COLO829 (cell line): ENCODE data around the gene KAT2B.

Experiments
- DNase-seq: peaks from one replicate; pipeline ENCODE4 v3.0.0; 2012; ENCODE audit warnings: low spot score

Gene KAT2B

GRCh38 chr3:20066850-20067617 lies 26.8 kb downstream of the KAT2B start:
- DNase-seq = peak; percentile 67

- DNase-seq = no peak
These were observed 28.4 kb downstream of the KAT2B start for GRCh38 chr3:20068512-20069177.

GRCh38 chr3:20069178-20069532 lies 28.9 kb downstream of the KAT2B start:
- no peak for DNase-seq

GRCh38 chr3:20071175-20071574 lies 30.9 kb downstream of the KAT2B start:
- no peak for DNase-seq

DNA sequence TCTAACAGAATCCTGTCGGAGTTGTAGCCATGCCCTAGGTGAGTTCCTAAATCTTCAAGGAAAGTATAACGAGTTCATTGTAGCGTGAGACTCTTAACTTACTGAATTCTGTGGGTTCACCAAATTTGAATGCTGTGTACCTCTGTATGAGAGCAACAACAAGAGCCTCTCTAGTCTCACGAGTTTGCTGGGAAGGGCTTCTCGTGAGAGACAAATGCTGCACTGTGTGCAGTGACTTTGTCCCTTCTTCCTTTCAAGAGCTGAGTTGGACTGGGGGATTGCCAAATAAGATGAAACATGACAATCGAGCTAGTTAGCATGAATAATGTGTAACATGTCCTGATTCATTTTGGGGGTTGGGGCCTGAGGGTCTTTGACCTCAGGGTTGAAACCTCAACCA lies 32.2 kb downstream of the KAT2B start:
- peak; percentile 42 for DNase-seq

DNA sequence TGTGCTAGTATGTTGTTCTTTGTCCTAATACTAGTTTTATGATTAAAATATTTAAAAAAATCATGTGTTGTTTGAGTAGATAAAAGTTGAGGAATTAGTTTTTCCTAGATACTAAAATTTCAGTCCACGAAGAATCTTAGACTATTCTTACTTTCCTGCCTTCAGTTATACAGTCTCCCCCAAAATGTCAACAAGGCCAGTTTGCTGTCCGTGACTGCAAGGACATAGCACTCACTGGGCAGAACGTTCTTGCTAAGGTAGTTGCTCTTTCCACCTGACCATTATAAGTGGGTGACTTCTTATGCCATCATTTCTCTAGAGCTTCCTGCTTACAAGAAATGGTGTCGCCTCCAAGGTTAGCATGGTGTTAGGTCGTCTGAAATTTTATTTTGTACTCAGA lies 32.8 kb downstream of the KAT2B start:
- no peak for DNase-seq

DNA sequence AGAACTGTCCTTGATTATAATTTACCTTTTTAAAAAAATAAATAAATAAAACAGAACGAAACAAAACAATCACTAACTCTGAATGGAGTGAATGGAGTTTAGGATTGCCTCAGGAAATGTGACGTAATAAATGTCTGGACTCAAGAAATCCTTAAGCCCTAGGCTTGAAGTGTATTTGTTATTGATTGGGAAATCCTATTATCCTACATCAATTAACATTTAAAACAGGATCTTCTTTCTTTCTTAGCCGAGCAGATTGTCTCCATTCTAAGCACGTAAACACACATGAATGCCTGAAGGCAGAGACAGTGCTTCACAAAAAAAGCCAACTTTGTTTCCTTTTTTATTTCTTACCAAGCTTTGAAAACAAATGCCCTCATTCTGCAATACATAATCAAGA lies 33.4 kb downstream of the KAT2B start:
- DNase-seq = peak; percentile 38

DNA sequence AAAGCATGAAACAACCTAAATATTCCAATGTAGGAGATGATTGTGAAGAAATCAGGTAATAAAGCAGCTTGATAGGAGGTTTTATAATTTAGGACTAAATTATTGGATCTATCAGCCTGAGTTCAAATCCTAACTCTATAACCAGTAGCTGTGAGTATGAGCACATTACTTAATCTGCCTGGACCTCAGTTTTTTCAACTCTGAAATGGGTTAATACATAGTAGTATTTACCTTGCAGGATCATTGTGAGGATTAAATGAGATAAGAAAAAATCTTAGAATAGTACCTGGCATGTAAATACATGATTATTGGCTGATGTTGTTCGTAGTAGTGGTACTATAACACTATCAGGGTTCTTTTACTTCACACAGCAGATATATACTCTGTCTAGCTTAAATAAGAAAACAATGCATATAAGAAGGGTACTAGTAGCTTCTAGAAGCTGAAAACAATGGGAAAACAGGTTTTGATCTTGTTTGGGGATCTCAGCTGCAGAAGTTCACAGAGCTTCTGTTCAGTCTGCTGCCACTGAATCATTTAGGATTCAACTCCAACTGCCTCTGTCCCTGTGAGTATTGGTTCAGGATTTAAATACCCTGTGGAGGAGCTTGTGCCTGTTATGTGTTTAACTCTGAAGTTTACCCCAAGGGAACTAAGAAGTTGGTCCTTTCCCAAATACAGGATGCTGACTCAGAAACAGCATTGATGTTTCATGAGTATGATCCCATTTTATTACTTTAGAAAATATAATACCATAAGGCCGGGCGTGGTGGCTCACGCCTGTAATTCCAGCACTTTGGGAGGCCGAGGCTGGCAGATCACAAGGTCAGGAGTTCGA lies 34.2 kb downstream of the KAT2B start:
- no peak for DNase-seq

DNA sequence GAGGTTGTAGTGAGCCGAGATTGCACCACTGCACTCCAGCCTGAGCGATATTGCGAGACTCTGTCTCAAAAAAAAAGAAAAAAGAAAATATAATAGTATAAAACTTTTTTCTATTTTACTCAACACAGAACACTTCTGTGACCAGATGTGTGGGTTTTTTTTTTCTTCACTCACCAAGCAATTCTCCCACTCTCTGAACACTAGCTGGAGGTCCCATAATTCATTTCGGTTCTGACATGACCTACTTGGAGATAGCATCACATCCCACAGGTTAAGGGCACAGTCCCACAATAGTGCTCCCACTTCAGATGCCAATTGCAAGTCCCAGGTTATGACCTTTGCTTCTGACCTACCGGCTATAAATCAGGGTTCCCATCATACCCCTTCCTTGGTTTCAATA lies 35.0 kb downstream of the KAT2B start:
- no peak for DNase-seq

- no peak for DNase-seq
These were observed 36.2 kb downstream of the KAT2B start for GRCh38 chr3:20076296-20076997.

DNA sequence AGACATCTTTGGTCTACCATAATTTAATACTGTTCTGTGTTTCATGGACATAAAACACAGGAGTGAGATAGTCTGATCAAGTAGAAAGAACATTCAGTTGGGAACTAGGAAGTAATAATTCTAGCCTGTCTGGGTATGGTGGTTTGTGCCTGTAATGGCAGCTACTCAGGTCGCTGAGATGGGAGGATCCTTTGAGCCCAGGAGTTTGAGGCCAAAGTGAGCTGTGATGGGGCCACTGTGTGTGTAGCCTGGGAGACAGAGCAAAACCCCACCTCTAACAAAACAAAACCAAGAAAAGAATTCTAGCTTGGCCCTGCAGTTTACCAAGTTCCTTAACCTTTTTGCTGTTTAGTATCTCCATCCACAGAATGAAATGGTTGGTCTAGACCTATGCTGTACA lies 36.8 kb downstream of the KAT2B start:
- no peak for DNase-seq

DNA sequence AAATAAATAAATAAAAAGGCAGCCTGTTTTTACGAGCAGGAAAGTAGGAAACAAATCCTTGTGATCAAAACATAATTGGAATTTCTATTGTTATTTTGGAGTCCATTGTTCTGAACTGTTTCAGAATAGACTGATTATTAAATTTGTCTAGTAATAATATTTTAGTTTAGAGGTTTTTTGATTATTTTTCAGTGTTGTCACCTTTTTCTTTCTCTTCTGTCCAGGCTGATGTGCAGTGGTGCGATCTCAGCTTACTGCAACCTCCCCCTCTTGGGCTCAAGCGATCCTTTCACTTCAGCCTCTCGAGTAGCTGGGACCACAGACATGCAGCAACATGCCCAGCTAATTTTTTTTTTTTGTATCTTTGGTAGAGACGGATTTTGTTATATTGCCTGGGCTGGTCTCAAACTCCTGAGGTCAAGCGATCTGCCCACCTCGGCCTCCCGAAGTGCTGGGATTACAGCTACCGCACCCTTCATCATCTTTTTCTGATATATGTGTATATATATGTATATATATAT lies 38.0 kb downstream of the KAT2B start:
- no peak for DNase-seq

DNA sequence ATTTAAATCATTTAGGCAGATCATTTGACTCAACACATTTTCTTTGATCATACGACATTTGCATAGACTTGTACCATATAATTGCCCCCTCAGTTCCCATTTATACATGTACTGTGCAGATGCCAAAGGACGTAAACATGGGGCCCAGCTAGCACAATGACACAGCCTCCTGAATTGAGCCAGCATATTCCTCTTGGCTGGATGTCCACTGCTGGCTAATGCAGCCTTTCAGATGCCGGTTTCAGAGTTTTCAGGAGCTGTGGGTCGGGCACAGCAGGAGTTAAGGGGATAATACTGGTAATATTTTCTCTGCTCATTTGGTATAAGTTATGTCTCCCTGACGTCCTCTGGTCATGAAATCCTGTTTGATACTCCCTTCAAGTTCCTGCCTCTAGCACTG lies 39.4 kb downstream of the KAT2B start:
- no peak for DNase-seq

DNA sequence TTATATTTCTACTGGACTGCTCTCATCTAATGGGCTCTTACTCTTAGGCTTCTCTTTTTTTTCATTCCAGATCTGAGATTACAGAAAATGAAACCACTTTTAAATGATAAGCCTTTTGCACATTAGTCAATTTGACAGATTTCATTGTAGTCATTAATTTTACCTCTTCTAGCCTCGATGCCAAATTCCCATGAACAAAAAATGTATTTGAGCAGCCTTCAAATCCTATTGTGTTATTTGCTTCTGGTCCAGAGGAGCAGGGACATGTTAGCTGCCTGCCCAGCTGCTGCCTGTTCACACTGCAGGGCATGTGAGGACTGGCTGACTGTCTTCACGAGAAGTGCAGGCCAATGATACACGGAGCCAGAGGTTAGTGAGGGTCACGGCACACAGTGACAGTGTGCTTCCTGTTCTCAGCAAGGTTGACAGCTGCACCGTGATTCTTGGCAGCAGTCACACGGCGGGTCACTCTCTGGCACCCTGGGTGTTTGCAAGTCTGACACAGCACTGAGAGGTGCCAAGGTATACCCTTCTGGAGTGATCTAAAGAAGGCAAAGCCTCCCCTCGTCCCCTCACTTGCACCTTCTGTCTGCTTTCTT lies 40.8 kb downstream of the KAT2B start:
- no peak for DNase-seq

- no peak for DNase-seq
These were observed 43.0 kb downstream of the KAT2B start for GRCh38 chr3:20083253-20083652.

DNA sequence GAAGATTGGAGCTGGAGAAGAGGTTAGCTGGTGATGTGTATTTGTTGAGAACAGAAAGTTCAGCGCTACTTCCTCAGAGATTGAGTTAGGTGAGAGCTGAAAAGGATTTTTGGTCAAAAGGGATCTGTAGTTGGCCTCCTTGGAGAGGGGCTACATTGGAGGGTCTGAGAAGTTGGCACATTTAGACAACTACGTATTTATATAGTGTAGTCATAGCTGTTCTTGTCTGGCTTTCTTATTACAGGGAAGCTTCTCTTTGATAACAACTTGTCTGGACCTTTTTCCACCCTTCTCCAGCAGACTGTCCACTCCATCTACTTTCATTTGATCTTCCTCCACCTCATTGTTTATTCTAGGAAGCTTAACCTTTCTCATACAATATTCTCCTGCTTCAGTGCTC lies 43.7 kb downstream of the KAT2B start:
- DNase-seq = no peak

DNA sequence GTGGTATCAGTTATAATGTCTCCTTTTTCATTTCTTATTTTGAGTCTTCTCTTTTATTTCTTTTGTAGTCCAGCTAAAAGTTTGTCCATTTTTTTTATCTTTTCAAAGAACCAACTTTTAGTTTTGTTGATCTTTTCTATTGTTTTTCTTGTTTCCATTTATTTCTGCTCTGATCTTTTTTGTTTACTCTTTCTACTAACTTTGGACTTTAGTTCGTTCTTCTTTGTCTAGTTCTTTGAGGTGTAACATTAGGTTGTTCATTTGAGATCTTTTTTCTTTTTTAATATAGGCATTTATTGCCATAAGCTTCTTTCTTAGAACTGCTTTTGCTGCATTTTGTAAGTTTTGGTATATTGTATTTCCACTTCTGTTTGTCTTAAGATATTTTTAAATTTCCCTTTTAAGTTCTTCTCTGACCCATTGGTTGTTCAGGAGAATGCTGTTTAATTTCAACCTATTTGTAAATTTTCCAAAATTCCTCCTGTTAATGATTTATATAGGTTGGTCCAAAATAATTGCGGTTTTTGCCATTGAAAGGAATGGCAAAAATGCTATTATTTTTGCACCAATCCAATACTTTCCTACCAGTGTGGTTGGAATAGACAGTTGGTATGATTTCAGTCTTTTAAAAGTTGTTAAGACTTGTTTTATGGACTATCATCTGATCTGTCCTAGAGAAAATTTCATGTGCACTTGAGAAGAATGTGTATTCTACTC lies 51.2 kb downstream of the KAT2B start:
- no peak for DNase-seq

DNA sequence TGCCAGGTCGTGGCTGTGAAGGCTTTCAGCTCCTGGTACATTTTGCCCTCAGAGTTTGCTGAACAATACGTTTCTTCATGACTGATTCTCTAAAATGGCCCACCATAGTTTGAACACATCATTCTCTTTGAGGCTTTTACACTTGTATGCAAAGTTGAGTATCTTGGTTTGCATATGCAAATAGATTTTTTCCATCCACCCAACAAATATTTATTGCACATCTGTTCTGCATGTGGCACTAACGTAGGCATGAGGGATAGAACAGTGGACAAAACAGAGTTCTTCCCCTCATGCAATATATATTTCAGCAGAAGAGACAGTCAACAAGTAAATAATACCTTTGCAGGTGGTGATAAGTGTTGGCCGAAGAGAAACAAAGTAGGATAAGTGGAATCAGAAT lies 55.2 kb downstream of the KAT2B start:
- no peak for DNase-seq

DNA sequence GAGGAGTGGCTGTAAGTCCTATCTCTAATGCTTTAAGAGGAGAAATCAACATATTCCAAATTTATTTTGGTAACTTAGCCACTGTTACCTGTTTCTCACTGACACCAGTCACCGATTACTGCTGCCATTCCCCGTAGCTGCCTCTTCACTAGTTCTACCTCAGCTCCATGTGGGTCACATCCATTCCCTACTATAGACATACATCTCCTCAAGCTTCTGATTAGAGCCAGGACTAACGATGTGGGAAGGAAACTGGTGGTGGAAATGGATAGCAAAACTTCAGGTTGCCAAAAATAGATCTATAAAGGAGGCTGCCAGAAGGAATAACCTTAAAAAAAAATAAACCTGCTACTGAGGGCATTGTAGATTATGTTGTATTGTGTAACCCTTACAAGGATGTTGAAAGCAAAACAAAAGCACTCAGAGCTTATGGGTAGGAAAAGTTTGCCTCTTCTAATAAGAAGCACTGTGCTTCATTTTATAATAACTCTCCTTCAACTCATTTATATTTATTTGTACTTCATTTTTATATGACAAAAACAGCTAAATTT lies 56.0 kb downstream of the KAT2B start:
- no peak for DNase-seq

DNA sequence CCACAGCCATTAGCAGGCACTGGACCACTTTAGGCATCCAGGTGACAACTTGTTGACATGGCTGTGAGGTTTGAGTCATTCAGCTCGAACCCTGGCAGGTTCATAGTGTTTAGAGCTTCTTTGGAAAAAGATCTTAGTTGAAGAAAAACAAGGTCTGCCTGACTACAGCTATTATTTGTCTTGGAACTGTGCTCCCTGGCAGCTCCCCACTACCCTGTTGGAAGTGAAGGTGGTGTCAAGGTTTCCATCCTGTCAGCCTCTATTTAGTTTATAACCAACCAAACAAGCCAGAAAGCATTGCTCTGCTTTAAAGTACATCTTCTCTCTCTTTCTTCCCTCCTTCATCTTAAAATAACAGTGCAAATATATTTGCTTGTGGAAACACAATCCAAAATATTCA lies 56.8 kb downstream of the KAT2B start:
- DNase-seq = no peak

DNA sequence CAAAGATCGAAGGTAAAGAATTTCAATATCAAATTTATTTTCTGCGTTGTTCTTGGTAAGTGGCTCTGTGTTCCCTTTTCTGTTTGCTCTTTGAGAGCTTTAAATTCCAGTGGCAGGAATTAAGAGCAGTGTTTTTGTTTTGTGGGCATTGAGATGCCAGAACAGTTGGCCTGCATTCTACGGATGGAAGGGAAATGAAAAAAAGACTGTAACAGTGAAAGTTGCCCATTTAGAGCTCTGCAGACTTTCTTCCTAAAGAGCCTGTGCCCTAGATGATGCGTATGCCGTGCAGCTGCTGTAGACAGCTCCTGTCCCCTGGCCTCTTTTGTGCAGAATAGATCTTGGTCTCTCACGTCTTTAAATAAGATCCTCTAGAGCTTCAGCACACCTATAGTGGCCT lies 58.8 kb downstream of the KAT2B start:
- no peak for DNase-seq
